ENCODE measurements around the gene PRR3. TPM values are rescaled to one million over a fixed set of nuclear protein-coding genes. Genes with fewer than 3 reads are reported as not detected.

PRR3 gene
- total and polyA plus RNA-seq, 2 of the 4 experiments (the other 2 are of a cell fraction) = 7.2 to 17.3 TPM

GRCh38 chr6:30556906-30557682 lies at the start of gene PRR3 (continued):
- no peak for TF ChIP-seq CTCF (conservative IDR thresholded peaks at IDR 0.05; ENCODE audit: low read depth, low read length)
- peak; percentile 56; the same call in 1 of the 2 replicates for TF ChIP-seq POLR2A (IDR thresholded peaks at IDR 0.05; ENCODE audit: low read depth, low read length)
- TF ChIP-seq NFE2L2 (IDR thresholded peaks at IDR 0.05; ENCODE audit: low read depth, low read length) = peak; percentile 2; the same call in 1 of the 2 replicates
